ENCODE measurements around the gene UBAC1. TPM values are rescaled to one million over a fixed set of nuclear protein-coding genes. Genes with fewer than 3 reads are reported as not detected.

UBAC1 gene
- total and polyA plus RNA-seq, 9 of the 15 experiments (the other 6 are each of a cell fraction or from before 2014, with no cell fraction given) = 94.0 to 399 (median 228) TPM

GRCh38 chr9:135955934-135956801 lies 5.0 kb downstream of the UBAC1 start (continued):
- no peak for TF ChIP-seq AFF4 (CRISPR knock-in tag; IDR thresholded peaks at IDR 0.05)

- H3K4me1 ChIP-seq (replicated peaks in 1 of 2; ENCODE audit: control insufficient read depth in 2 of 2, insufficient read depth in 2 of 2, low read length in 2 of 2) = peaks cover 73 to 84% of the 10 kb centered on the region in 2 experiments
- POLR2A ChIA-PET = interaction anchor here (0.8 to 2.0 kb wide), 7 partner anchors 8 to 154 kb away, joined by 3 to 10 read pairs (median 4); partner anchors contain the start of gene UBAC1
- peak overlapping the region; percentile 91 for H3K27ac ChIP-seq (ENCODE audit: extremely low read depth, low read depth, low read length)
- peaks cover 92% of the 10 kb centered on the region for H3K79me2 ChIP-seq (ENCODE audit: control insufficient read depth, insufficient read depth, low read length)
- WGBS (ENCODE audit: insufficient coverage, low coverage, missing lambda C conversion rate) = 30% methylated on average over 19 of the region's 22 CpGs
- CTCF ChIA-PET (ENCODE audit: low intra/inter-chr PET ratio) = no interaction called here
- peak overlapping the region; percentile 77 for H3K4me2 ChIP-seq (ENCODE audit: insufficient read depth, low read length)
- peaks cover 14% of the 10 kb centered on the region; the same call in 1 of the 2 replicates for H4K20me1 ChIP-seq (replicated peaks; ENCODE audit: control insufficient read depth, insufficient read depth, low read length)
- H3K27me3 ChIP-seq (ENCODE audit: control insufficient read depth in 2 of 2, insufficient read depth in 2 of 2, low read length in 2 of 2) = no peaks in the 10 kb centered on the region
- intact Hi-C loops (cut with micrococcal nuclease) (loop anchor here (5.0 kb wide), 1 partner anchor 45 kb away; the partner anchor contains the start of gene CAMSAP1), in situ Hi-C loops (cut with MboI) (no loop called here)
- peak overlapping the region; percentile 39 to 66; a peak in 2 of 4 replicates for H3K9ac ChIP-seq (ENCODE audit: insufficient read depth in 1 of 2, low read depth in 2 of 2, low read length in 2 of 2)
- ATAC-seq (peak; percentile 58), FAIRE-seq (peak; percentile 55), DNase-seq (ENCODE audit: extremely low read depth in 1 of 4, low spot score in 3 of 4) (peak in 3 of 4 experiments; percentile 19 to 69 (median 56))
- no peak overlapping the region for H3K4me3 ChIP-seq
- no peaks in the 10 kb centered on the region for H3K9me1 ChIP-seq (ENCODE audit: control insufficient read depth, insufficient read depth, low read length)
- no peaks in the 10 kb centered on the region for H3K9me3 ChIP-seq (replicated peaks; ENCODE audit: control insufficient read depth, insufficient read depth, low read depth, low read length)
- peaks cover 92% of the 10 kb centered on the region for H3K36me3 ChIP-seq (ENCODE audit: control insufficient read depth, insufficient read depth, low read length)
- BruUV-seq (replicated peaks) = TSS peak; percentile 29
- H2AFZ ChIP-seq (ENCODE audit: low read depth, low read length) = no peak overlapping the region
- TF ChIP-seq SMARCB1 (IDR thresholded peaks at IDR 0.05; ENCODE audit: insufficient read length, low read depth) (peak; percentile 4), MEF2D (tag; conservative IDR thresholded peaks at IDR 0.05; ENCODE audit: low read depth) (no peak), SIN3A (IDR thresholded peaks at IDR 0.05; ENCODE audit: borderline replicate concordance in 2 of 2, control insufficient read depth in 1 of 2, low read depth in 2 of 2, low read length in 2 of 2) (0 out of 4 replicates have a peak, but pooled peaks of 1 of the 2 experiments have one; percentile 35), NFIX (CRISPR knock-in tag; IDR thresholded peaks at IDR 0.05; ENCODE audit: low read depth) (no peak), ZNF584 (CRISPR knock-in tag; IDR thresholded peaks at IDR 0.05; ENCODE audit: low read depth) (no peak), NFRKB (IDR thresholded peaks at IDR 0.05; ENCODE audit: low read depth) (no peak), LCOR (CRISPR knock-in tag; IDR thresholded peaks at IDR 0.05) (no peak), FOXA3 (CRISPR knock-in tag; conservative IDR thresholded peaks at IDR 0.05 in 1 of 2, IDR thresholded peaks at IDR 0.05 in 1 of 2) (0 out of 4 replicates have a peak, but pooled peaks of 1 of the 2 experiments have one; percentile 1), THAP12 (CRISPR knock-in tag; IDR thresholded peaks at IDR 0.05) (0 out of 2 replicates have a peak, but pooled peaks have one; percentile 23), ERF (CRISPR knock-in tag; IDR thresholded peaks at IDR 0.05) (no peak)
Observed at GRCh38 chr9:135952664-135953206, 8.4 kb downstream of the UBAC1 start.
